Tibial artery (tissue), 4 donors: ENCODE measurements around the gene ARHGEF3.

Experiments used
- DNase-seq, 2 donors: peaks; one replicate each; pipeline ENCODE4 v3.0.0-alpha.2; 2019
- H3K27ac ChIP-seq, 2 donors: fragments of 200-600 bp; sonication (generic) in 1 of 2; 1 replicate in 1 of 2; 2 replicates in 1 of 2; pipeline ENCODE4 v1.5.1; 2018 to 2019; ENCODE audit warnings: mild to moderate bottlenecking in 1 of 2
- H3K27me3 ChIP-seq, 2 donors: fragments of 200-600 bp; sonication (generic) in 1 of 2; one replicate each; pipeline versions ENCODE4 v1.5.1 to v1.6.0; 2016 to 2019
- H3K36me3 ChIP-seq, 3 donors: fragments of 200-600 bp; sonication (generic) in 2 of 3; one replicate each; pipeline ENCODE4 v1.5.1; 2016 to 2019; ENCODE audit warnings: mild to moderate bottlenecking in 2 of 3
- H3K4me1 ChIP-seq, 4 donors: fragments of 200-600 bp; sonication (generic) in 2 of 4; 1 replicate in 3 of 4; 2 replicates in 1 of 4; pipeline ENCODE4 v1.5.1; 2016 to 2019
- H3K4me3 ChIP-seq, 2 donors: fragments of 200-600 bp; sonication (generic) in 1 of 2; 1 replicate in 1 of 2; 2 replicates in 1 of 2; pipeline ENCODE4 v1.5.1; 2018 to 2019; ENCODE audit warnings: mild to moderate bottlenecking in 2 of 2
- H3K9me3 ChIP-seq, 3 donors: fragments of 200-600 bp; sonication (generic) in 1 of 3; one replicate each; pipeline ENCODE4 v1.5.1; 2016 to 2019
- intact Hi-C: fragments of 100-400 bp; cut with DNase I; formaldehyde crosslinking; loops from one replicate; pipeline ENCODE4 v1.15.0; 2023; ENCODE audit warnings: low total_unique reads
- TF ChIP-seq, protein P1 (sequence below), 2 experiments: fragments of 200-600 bp in 1 of 2; fragments of 450-650 bp in 1 of 2; IDR thresholded peaks; one replicate each; pipeline ENCODE4 v1.5.1; 2017 to 2019; ENCODE audit warnings: antibody characterized with exemption in 2 of 2, mild to moderate bottlenecking in 1 of 2, moderate library complexity in 1 of 2

The ARHGEF3 gene

GRCh38 chr3:56784448-56785001, 17.2 kb downstream of the ARHGEF3 start:
- TF ChIP-seq, protein P1, sequence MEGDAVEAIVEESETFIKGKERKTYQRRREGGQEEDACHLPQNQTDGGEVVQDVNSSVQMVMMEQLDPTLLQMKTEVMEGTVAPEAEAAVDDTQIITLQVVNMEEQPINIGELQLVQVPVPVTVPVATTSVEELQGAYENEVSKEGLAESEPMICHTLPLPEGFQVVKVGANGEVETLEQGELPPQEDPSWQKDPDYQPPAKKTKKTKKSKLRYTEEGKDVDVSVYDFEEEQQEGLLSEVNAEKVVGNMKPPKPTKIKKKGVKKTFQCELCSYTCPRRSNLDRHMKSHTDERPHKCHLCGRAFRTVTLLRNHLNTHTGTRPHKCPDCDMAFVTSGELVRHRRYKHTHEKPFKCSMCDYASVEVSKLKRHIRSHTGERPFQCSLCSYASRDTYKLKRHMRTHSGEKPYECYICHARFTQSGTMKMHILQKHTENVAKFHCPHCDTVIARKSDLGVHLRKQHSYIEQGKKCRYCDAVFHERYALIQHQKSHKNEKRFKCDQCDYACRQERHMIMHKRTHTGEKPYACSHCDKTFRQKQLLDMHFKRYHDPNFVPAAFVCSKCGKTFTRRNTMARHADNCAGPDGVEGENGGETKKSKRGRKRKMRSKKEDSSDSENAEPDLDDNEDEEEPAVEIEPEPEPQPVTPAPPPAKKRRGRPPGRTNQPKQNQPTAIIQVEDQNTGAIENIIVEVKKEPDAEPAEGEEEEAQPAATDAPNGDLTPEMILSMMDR (IDR thresholded peaks at IDR 0.05): no peak
- H3K27ac ChIP-seq: peak overlapping the region in 1 of 2 donors; percentile 14
- DNase-seq: no peak

GRCh38 chr3:56783644-56784447, 17.9 kb downstream of the ARHGEF3 start:
- Histone ChIP-seq H3K27ac (peak overlapping the region; percentile 14 to 32), H3K4me1 (peaks cover 5 to 37% (median 20%) of the 10 kb centered on the region in 4 donors), H3K27me3 (no peaks in the 10 kb centered on the region), H3K36me3 (no peaks in the 10 kb centered on the region), H3K4me3 (peak overlapping the region in 1 of 2 donors; percentile 2), H3K9me3 (no peaks in the 10 kb centered on the region)
- DNase-seq: peak; percentile 70 to 77
- TF ChIP-seq, protein P1 (IDR thresholded peaks at IDR 0.05): no peak
- intact Hi-C loops: no loop called here

More at GRCh38 chr3:56784448-56785001, 17.2 kb downstream of the ARHGEF3 start:
- intact Hi-C loops: no loop called here
- H3K4me3 ChIP-seq: no peak overlapping the region
- H3K36me3 ChIP-seq: no peaks in the 10 kb centered on the region
- H3K4me1 ChIP-seq: peaks cover 5 to 43% (median 24%) of the 10 kb centered on the region in 4 donors
- H3K27me3 ChIP-seq: no peaks in the 10 kb centered on the region
- H3K9me3 ChIP-seq: no peaks in the 10 kb centered on the region

DNA sequence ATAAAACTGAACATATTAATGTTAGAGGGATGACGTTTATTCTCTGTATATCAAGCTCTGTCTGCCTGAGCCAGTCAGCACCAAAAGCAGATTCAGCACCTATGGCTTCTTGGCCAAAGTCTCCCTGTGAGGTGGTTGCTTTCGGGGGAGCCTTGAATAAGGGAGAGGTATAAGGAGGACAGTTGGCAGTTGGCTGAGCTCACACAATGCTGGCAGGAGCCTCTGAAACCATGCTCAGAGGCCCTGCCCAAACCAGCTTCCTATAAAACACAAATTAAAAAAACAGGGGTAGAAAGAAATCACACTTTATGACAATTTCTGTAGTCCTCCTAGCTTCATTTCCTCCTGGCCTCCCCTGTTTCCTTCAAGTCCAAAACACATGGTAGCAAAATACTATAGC, 18.8 kb downstream of the ARHGEF3 start:
- H3K4me1 ChIP-seq: peaks cover 5 to 28% (median 19%) of the 10 kb centered on the region in 4 donors
- DNase-seq: no peak
- H3K27ac ChIP-seq: peak overlapping the region; percentile 14 to 32
- H3K4me3 ChIP-seq: no peak overlapping the region
- H3K9me3 ChIP-seq: no peaks in the 10 kb centered on the region
- TF ChIP-seq, protein P1 (IDR thresholded peaks at IDR 0.05): no peak
- intact Hi-C loops: no loop called here
- H3K36me3 ChIP-seq: no peaks in the 10 kb centered on the region
- no peaks in the 10 kb centered on the region for H3K27me3 ChIP-seq

- Histone ChIP-seq H3K27ac (no peak overlapping the region), H3K4me3 (no peak overlapping the region)
- no peak for DNase-seq
Observed at GRCh38 chr3:56782215-56782614, 19.5 kb downstream of the ARHGEF3 start.

GRCh38 chr3:56781762-56782161, 20.0 kb downstream of the ARHGEF3 start:
- Histone ChIP-seq H3K27me3 (no peaks in the 10 kb centered on the region), H3K36me3 (no peaks in the 10 kb centered on the region), H3K27ac (no peak overlapping the region), H3K4me1 (peaks cover 5 to 23% (median 19%) of the 10 kb centered on the region in 4 donors), H3K9me3 (no peaks in the 10 kb centered on the region), H3K4me3 (no peak overlapping the region)
- TF ChIP-seq, protein P1 (IDR thresholded peaks at IDR 0.05): no peak
- DNase-seq: no peak
- intact Hi-C loops: no loop called here

More at GRCh38 chr3:56782215-56782614, 19.5 kb downstream of the ARHGEF3 start:
- TF ChIP-seq, protein P1 (IDR thresholded peaks at IDR 0.05): no peak
- Histone ChIP-seq H3K9me3 (no peaks in the 10 kb centered on the region), H3K27me3 (no peaks in the 10 kb centered on the region), H3K4me1 (peaks cover 5 to 23% (median 19%) of the 10 kb centered on the region in 4 donors), H3K36me3 (no peaks in the 10 kb centered on the region)
- intact Hi-C loops: no loop called here
